NCI-H2196 (cell line): ENCODE measurements around the gene RPP14.
"Not testable (repeated sequence)": the region's sequence is repeated elsewhere in the genome, so short reads cannot be mapped to it uniquely, and the experiment has no call there.

Experiments
- DNase-seq: peaks from one replicate; lab custom pipeline; 2025; ENCODE audit not compliant: unreplicated experiment; lab: John Stamatoyannopoulos, UW

RPP14 gene

GRCh38 chr3:58305882-58306711 lies at the start of gene RPP14, which contains the start of gene HTD2:
TSS of gene RPP14 (plus strand) at chr3:58306245. CDS start at chr3:58310330, 4,085 bp downstream.
TSS of gene HTD2 (plus strand) at chr3:58306520. CDS start at chr3:58317614, 11,094 bp downstream.
- DNase-seq: peak; percentile 88

GRCh38 chr3:58256511-58256910 lies 49.5 kb upstream of the RPP14 start:
- DNase-seq: no peak

- no peak for DNase-seq
Observed at GRCh38 chr3:58258392-58259055, 47.5 kb upstream of the RPP14 start.

GRCh38 chr3:58260261-58260731 lies 45.7 kb upstream of the RPP14 start:
- DNase-seq: no peak

DNA sequence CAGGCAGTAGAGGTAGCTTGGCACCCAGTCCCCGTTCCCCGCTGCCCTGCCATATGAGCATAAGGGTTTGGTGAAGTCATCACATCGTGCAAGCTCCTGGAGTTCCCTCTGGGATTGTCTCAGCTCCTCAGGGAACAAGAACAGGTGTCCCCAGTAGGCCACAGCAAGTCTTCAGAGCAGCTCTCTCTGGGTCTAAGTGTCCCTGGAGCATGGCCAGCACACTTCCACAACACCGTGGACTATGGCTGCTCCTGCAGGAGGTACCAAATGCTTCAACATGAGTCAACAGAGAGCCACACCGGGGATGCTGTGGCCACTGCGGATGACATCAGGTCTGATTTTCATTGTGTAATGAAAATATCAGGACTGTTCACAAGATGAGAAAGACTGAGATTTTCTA lies 45.3 kb upstream of the RPP14 start:
- no peak for DNase-seq

DNA sequence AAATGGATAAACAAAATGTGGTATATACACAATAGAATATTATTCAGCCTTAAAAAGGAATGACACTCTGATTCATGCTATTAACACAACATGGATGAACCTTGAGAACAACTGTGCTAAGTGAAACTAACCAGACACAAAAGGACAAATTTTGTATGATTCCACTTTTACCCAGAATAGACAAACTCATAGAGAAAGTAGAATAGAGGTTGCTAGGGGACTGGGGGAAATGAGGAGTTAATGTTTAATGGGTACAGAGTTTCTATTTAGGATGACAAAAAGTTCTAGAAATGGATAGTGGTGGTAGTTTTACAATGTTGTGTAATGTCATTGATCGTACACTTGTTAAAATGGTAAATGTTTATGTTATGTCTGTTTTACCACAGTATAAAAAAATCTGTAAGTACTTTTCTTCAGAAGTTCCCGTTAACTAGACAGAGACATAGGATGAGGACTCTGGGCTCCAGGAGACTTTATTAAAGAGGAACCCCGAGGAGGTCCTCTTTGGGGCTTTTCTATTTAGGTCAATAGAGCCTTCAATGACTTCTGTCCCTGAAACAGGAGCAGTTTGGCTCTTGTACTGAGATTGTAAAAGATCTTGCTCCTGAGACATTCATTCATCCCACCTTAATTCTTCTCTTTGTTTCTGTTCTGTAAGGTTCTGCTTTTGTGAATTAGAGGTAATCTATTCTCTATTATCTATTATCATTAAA lies 43.9 kb upstream of the RPP14 start:
- no peak for DNase-seq

- no peak for DNase-seq
Observed at GRCh38 chr3:58266577-58266976, 39.5 kb upstream of the RPP14 start.

- DNase-seq: not testable (repeated sequence)
Observed at GRCh38 chr3:58267543-58267942, 38.5 kb upstream of the RPP14 start.

GRCh38 chr3:58269356-58269755 lies 36.7 kb upstream of the RPP14 start:
- no peak for DNase-seq

- DNase-seq: no peak
Observed at GRCh38 chr3:58270485-58270884, 35.6 kb upstream of the RPP14 start.

DNA sequence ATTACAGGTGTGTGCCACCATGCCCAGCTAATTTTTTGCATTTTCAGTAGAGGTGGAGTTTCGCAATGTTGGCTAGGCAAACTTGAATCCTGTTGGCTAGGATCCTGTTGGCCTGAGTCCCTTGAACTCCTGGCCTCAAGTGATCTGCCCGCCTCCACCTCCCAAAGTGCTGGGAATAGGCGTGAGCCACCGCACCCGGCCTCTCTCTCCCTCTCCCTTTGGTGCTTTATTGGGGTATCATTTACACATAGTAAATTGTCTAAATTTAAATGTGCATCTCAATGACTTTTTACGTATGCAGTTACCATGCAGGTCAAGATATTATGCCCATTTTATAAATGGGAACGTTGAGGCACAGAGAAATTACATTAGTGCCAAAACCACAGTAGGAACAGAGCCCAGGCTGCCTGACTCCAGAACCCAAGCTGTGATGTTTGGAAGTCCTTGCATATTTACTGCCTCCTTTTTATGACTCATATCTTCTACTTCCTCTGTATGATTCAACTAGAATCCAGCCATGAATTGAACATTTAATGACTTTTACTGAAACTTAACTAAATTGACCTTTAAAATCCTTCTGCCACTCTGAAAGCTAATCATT lies 34.0 kb upstream of the RPP14 start:
- no peak for DNase-seq

DNA sequence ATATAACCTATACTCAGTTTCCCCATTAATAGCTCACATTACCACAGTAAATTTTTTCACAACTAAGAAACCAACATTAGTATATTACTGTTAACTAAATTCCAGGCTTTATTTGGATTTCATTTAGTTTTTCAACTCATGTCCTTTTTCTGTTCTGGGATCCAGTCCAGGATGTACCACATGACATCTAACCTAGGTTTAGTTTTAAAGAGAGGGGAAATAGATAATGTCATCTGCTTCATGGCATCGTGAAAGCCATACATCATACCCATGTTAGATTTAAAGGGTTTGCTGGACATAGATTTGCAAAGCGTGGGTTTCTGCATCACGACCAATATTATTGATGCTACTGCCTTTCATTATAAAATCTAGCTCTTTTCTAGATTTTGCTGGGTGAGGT lies 33.2 kb upstream of the RPP14 start:
- DNase-seq: no peak

DNA sequence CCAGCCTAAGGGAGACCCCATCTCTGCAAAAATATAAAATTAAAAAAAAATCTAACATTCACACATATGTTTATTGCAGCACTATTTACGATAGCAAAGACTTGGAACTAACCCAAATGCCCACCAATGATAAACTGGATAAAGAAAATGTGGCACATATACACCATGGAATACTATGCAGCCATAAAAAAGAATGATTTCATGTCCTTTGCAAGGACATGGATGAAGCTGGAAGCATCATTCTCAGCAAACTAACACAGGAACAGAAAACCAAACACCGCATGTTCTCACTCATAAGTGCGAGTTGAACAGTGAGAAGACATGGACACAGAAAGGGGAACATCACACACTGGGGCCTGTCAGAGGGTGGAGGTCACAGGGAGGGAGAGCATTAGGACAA lies 32.7 kb upstream of the RPP14 start:
- not testable (repeated sequence) for DNase-seq

DNA sequence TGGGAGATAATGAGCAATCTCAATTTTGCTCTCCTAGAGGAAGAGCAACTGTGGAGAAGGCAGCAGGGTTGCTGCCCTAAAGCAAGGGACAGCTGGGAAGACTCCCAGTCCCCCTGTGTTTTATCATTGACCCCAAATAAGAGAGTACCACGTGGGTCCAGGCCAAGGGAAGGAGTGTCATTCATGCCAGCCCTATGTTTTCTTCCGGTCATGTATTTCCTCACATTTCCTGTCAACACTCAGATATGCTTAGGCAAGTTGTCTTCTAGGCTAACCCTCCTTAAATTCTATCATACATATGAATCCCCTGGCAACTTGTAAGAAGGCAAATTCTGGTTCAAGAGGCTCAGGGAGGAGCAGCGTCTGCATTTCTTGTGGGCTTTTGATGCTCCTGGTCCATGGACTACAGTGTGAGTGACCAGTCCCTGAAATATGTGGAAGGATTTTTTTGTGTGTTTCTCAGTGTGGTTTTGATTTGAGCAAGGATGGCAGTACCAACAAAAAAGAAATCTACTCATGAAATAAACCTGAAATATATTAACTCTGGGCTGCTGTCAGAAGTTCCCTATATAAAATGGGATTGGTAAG lies 31.9 kb upstream of the RPP14 start:
- no peak for DNase-seq

GRCh38 chr3:58281069-58281468 lies 25.0 kb upstream of the RPP14 start:
- DNase-seq: no peak

DNA sequence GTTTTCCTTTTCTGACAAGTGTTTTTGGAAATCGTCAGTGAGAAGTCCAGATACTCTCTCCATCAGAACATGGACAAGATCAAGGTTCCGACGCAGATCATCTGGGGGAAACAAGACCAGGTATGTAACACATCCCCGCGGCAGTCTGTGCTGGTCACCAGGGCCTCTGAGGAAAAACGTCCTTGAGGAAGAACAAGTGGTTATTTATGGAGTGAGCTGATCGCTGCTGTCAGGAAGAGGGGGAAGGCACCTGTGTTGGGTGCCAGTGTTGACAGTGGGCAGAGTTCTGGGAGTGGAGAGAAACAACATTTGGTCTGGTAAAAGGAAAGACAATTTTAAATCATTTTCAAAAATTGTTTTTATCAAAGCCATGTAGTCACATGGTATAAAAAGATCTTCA lies 20.7 kb upstream of the RPP14 start:
- no peak for DNase-seq

DNA sequence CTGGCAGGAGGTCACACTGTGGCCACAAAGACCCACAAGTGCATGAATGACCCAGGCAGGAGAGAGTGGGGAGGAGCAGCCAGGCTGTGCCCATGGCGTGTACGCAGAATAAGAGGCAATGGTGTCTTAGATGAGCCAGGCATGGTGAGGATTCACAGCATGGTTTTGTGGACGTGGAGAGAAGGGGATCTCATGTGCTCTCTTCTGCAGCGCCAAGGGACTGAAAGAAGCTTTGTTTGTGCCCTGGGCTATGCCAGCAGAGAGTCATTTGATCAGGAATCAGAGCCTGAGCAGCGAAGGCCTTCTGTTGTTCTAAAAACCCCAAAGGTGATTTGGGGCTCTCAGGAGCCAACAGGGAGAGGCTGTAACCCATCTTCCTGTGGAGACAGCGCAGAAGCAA lies 18.7 kb upstream of the RPP14 start:
- no peak for DNase-seq

DNA sequence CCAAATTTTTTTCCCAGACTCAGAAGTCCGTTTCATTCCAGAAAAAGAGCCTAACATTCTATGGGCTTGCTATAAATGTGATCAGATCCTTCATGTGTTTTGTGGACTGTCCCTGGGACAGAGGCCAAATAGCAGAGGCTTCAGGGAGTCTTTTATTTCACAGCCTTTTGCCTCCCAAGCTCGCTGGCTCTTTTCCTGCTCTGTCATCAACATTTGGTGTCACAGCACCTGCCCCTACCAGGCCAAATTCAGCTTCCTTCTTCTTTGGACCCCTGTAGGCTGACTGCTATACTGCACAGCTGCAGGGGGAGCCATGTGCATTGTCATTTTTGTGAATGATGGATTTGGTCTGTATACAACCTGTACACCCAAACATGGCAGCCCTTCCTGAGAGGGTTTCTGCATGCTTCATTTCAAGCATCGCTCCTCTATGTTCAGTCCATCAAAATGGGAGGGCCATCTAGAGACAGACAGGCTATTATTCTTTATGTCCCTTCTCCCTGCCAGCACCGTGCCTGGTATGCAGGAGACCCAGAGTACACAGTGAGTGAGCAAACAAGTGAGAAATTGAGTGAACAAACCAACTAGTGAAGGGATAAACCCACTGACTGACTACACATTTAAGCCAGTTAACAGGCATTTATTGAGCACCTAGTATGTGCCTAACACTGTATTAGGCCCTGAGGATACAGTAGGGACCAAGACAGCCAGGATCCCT lies 17.9 kb upstream of the RPP14 start:
- no peak for DNase-seq

GRCh38 chr3:58288964-58289613 lies 17.0 kb upstream of the RPP14 start:
- DNase-seq: not testable (repeated sequence)

- DNase-seq: not testable (repeated sequence)
Observed at GRCh38 chr3:58290446-58290845, 15.6 kb upstream of the RPP14 start.
